Sigmoid colon (tissue), 7 donors: ENCODE measurements around the gene GUCA2B. TPM values are rescaled to one million over a fixed set of nuclear protein-coding genes. Genes with fewer than 3 reads are reported as not detected.

Source experiments
- DNase-seq: peaks from one replicate; pipeline ENCODE4 v3.0.0-alpha.2; 2019
- H3K27ac ChIP-seq, 4 donors: fragments of 200-600 bp; sonication (generic); one replicate each; pipeline ENCODE4 v1.5.1; 2016 to 2019; ENCODE audit warnings: mild to moderate bottlenecking in 1 of 4
- H3K27me3 ChIP-seq, 3 donors: fragments of 200-600 bp; sonication (generic); one replicate each; pipeline ENCODE4 v1.5.1; 2019; ENCODE audit warnings: mild to moderate bottlenecking in 1 of 3
- H3K36me3 ChIP-seq, 4 donors: fragments of 200-600 bp; sonication (generic); one replicate each; pipeline ENCODE4 v1.5.1; 2016 to 2019
- H3K4me1 ChIP-seq, 4 donors: fragments of 200-600 bp; sonication (generic); one replicate each; pipeline ENCODE4 v1.5.1; 2017 to 2019
- H3K4me3 ChIP-seq, 4 donors: fragments of 200-600 bp; sonication (generic); one replicate each; pipeline ENCODE4 v1.5.1; 2017 to 2019; ENCODE audit warnings: mild to moderate bottlenecking in 2 of 4, moderate library complexity in 1 of 4
- H3K9me3 ChIP-seq, 4 donors: fragments of 200-600 bp in 3 of 4; sonication (generic) in 3 of 4; one replicate each; pipeline versions ENCODE4 v1.5.1 to v1.6.1; 2013 to 2019
- EP300 ChIP-seq, 4 donors: sonication (generic); formaldehyde crosslinking; IDR thresholded peaks; one replicate each; pipeline ENCODE4 v1.6.1; 2017; ENCODE audit warnings: antibody characterized with exemption in 4 of 4
- POLR2A ChIP-seq, 2 donors: fragments of 450-650 bp; IDR thresholded peaks; one replicate each; pipeline ENCODE4 v1.6.1; 2016; ENCODE audit warnings: antibody characterized with exemption in 2 of 2, mild to moderate bottlenecking in 2 of 2, moderate library complexity in 2 of 2
- POLR2AphosphoS5 ChIP-seq, 4 donors: sonication (generic); formaldehyde crosslinking; IDR thresholded peaks; one replicate each; pipeline ENCODE4 v1.6.1; 2017; ENCODE audit warnings: antibody characterized with exemption in 4 of 4
- WGBS, 2 donors: extraction: QIAGEN DNeasy Blood & Tissue Kit; methylation state at CpG; one replicate each; pipeline ENCODE4 v1.1.7; 2013; 5-methylcytosine and 5-hydroxymethylcytosine counted together
- intact Hi-C: fragments of 100-400 bp; cut with DNase I; formaldehyde crosslinking; loops from one replicate; pipeline ENCODE4 v1.15.1; 2023
- polyA plus RNA-seq, 3 donors: library from polyadenylated mRNA; stranded (reverse); fragments of 200-250 nt; gene quantifications; one replicate each; pipeline ENCODE4 v1.2.3, GENCODE V29; 2013
- total RNA-seq, 4 donors: library from RNA; depleted of rRNA; stranded (reverse); fragments of >200 nt; gene quantifications; one replicate each; pipeline ENCODE4 v1.1.0, GENCODE V29; 2016
- TF ChIP-seq, protein P1 (sequence below), 4 experiments: fragments of 450-650 bp in 3 of 4; fragments of 200-600 bp in 1 of 4; IDR thresholded peaks; one replicate each; pipeline ENCODE4 v1.5.1; 2016 to 2019; ENCODE audit warnings: antibody characterized with exemption in 4 of 4, mild to moderate bottlenecking in 3 of 4, moderate library complexity in 2 of 4
- donor health status: healthy with polysubstance abuse.
- donor health status: Bipolar disorder and iron deficiency.
- donor health status: healthy.

The GUCA2B gene
- total and polyA plus RNA-seq, 7 donors = 6.7 to 874 (median 324) TPM; not detected in 3

DNA sequence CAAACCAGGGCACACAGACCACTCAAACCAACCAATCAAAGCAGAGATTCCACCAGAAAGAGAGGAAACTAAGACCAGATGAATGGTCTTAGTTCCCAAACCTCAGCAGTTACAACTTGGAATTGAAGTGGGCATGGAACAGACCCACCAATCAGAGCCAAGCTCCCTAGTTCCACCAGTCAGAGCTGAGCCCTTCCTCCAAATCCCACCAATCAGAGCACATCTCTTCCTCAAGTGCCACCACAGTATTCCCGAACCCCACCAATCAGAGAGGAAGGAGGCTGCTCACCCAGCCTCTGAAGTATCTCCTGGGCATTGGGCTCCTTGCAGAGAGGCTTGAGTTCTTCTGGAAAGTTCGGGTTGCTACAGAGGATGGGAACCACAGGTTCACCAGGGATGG, 9.9 kb downstream of the GUCA2B start:
- Histone ChIP-seq H3K27ac (no peak overlapping the region), H3K9me3 (peaks cover 0 to 13% (median 3%) of the 10 kb centered on the region in 4 donors), H3K27me3 (no peaks in the 10 kb centered on the region), H3K36me3 (no peaks in the 10 kb centered on the region), H3K4me1 (peaks cover 0 to 7% (median 2%) of the 10 kb centered on the region in 4 donors), H3K4me3 (no peak overlapping the region)
- intact Hi-C loops = no loop called here
- peak; percentile 10 for DNase-seq
- 89 to 91% methylated on average over 2 of the region's 2 CpGs for WGBS, 2 donors
- TF ChIP-seq EP300 (IDR thresholded peaks at IDR 0.05) (no peak), POLR2AphosphoS5 (IDR thresholded peaks at IDR 0.05) (no peak)
- TF ChIP-seq, protein P1, sequence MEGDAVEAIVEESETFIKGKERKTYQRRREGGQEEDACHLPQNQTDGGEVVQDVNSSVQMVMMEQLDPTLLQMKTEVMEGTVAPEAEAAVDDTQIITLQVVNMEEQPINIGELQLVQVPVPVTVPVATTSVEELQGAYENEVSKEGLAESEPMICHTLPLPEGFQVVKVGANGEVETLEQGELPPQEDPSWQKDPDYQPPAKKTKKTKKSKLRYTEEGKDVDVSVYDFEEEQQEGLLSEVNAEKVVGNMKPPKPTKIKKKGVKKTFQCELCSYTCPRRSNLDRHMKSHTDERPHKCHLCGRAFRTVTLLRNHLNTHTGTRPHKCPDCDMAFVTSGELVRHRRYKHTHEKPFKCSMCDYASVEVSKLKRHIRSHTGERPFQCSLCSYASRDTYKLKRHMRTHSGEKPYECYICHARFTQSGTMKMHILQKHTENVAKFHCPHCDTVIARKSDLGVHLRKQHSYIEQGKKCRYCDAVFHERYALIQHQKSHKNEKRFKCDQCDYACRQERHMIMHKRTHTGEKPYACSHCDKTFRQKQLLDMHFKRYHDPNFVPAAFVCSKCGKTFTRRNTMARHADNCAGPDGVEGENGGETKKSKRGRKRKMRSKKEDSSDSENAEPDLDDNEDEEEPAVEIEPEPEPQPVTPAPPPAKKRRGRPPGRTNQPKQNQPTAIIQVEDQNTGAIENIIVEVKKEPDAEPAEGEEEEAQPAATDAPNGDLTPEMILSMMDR (IDR thresholded peaks at IDR 0.05) = no peak

DNA sequence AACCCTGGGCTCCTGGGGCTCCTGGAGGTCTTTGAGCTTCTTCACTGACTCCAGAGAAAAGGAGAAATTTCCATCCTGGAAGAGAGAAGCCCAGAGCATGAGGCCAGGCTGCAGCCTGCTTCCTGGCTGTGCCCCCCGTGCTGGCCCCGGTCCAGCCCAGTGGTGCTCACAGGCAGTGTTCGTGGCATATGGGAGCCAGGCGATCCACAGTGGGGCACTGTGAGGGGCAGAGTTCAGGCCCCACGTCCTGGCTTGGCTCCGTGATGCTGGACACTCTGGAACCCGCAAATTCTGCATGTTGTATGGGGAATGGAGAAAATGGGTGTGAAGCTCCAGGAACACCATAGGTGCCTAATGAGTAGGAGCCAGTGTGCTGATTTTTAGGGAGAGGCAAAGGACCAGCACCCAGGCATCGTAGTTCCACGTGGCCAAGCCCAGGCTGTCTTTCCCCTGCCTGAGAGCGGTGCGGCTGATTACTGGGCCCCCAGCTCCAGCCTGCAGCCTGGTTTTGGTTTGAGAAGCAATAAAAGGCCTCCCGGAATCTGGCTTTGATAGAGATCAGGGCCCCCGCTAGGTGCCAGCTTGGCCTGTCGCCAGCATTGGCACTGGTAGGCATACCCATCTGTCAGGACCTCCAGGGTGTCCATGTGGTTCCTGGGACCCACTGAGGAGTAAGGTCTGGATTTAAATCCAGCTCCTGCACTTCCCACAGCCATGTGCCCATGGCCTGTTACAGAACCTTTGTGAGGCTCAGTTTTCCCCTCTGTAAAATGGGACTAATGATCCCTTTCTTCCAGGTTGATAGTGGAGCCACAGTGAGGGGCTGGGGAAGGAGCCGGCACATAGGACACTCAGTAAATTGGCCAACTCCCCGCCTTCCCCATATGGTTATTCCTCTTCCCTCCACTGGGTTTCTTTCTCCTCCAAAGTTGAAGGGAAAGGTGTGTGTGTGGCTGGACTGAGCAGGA, 10.6 kb downstream of the GUCA2B start:
- no peak overlapping the region for H3K27ac ChIP-seq
- H3K4me3 ChIP-seq = no peak overlapping the region
- DNase-seq = peak; percentile 56
- H3K9me3 ChIP-seq = peaks cover 0 to 13% (median 3%) of the 10 kb centered on the region in 4 donors
- no peaks in the 10 kb centered on the region for H3K36me3 ChIP-seq
- H3K27me3 ChIP-seq = no peaks in the 10 kb centered on the region
- no peak for TF ChIP-seq EP300 (IDR thresholded peaks at IDR 0.05)
- TF ChIP-seq POLR2AphosphoS5 (IDR thresholded peaks at IDR 0.05) = no peak
- TF ChIP-seq, protein P1 (IDR thresholded peaks at IDR 0.05) = no peak
- no peak for TF ChIP-seq POLR2A (IDR thresholded peaks at IDR 0.05)
- WGBS, 2 donors = 58 to 81% methylated on average over 16 of the region's 16 CpGs
- H3K4me1 ChIP-seq = peaks cover 0 to 7% (median 2%) of the 10 kb centered on the region in 4 donors
- intact Hi-C loops = no loop called here

DNA sequence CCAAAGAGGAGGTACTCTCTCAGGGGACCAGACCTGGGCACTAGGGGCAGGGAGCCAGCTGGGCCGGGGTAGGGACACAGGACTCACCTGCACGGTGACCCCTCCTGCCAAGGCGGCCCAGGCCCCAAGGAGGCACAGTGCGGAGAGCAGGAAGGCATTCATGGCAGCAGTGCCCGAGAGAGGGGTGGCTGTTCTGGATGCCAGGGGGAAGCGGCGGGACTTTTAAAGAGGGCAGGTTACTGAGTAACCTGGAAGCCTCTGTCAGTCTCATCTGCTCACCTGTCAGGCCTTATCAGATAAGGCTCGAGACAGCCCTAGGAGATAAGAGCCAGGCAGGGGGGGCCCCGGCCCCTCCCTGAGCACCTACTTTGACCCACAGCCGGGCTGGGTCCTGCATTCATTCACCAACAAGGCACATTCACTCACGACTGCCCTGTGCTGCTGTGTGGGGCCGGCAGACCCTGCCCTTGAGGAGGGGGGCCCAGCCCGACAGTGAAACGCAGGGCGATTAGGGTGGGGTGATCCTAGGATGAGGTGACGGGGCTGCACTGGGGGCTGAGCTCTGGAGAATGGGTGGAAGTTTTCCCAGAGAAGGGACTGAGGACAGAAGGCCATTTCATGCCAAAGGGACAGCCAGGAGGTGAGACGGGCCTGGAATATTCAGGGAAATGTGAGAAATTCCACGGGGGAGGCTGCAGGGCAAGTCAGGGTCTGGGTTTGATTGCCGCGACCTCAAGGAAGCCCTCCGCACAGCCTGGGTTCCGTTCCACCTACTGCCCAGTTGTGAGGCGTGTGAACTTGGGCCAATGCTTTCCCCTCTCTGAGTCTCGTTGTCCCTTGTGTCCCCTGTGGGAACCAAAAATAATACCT, 11.6 kb downstream of the GUCA2B start, which contains the start of gene GUCA2A:
Gene GUCA2A (minus strand): TSS at position 195 of the 870 bp plus-strand sequence. CDS start 33 bp downstream, at position 162.
- Histone ChIP-seq H3K9me3 (peaks cover 0 to 13% (median 3%) of the 10 kb centered on the region in 4 donors), H3K4me3 (no peak within 1 kb of the TSS), H3K4me1 (peaks cover 0 to 7% (median 2%) of the 10 kb centered on the region in 4 donors), H3K27me3 (no peaks in the 10 kb centered on the region), H3K36me3 (no peaks in the 10 kb centered on the region), H3K27ac (no peak within 1 kb of the TSS)
- DNase-seq = peak; percentile 48
- 16 to 69% methylated on average over 24 of the region's 24 CpGs for WGBS, 2 donors
- TF ChIP-seq, protein P1 (IDR thresholded peaks at IDR 0.05) = no peak
- no peak for TF ChIP-seq POLR2A (IDR thresholded peaks at IDR 0.05)
- TF ChIP-seq EP300 (IDR thresholded peaks at IDR 0.05) = no peak
- TF ChIP-seq POLR2AphosphoS5 (IDR thresholded peaks at IDR 0.05) = no peak
- intact Hi-C loops = no loop called here

DNA sequence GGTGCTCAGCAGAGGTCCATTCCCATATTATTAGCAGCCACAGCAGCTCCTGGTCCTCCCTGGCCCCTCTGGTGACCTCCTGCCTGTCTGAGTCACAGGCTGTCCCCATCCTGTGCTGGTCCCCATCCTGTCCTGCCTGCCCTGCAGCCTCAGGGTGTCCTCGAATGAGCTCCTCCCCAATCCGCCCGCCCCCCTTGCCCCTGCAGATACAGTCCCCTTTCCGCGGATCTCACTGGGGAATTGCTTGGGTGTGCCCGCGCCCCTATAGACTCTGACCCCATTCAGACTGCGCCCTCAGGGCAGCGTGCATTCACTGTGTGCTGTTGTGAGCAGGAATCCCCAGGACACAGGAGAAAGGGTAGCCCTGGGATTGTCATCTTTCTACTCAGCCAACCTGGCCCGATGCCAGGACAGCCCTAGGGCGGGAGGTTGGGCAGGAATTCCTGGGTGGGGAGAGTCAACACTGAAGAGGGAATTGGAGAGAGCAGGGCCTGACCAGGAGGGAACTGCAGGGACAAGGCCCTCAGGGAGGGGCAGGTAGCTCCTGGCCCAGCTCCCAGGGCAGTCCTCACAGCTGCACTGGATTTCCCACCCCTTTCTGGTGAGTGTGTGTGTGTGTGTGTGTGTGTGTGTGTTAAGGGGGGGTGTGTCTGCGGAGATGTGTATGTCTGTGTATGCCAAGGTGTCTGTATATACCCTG, 12.5 kb downstream of the GUCA2B start:
- Histone ChIP-seq H3K4me3 (no peak overlapping the region), H3K27me3 (no peaks in the 10 kb centered on the region), H3K36me3 (no peaks in the 10 kb centered on the region), H3K9me3 (peaks cover 0 to 7% (median 2%) of the 10 kb centered on the region in 4 donors), H3K4me1 (peaks cover 0 to 7% (median 2%) of the 10 kb centered on the region in 4 donors), H3K27ac (no peak overlapping the region)
- WGBS, 2 donors = 14 to 57% methylated on average over 12 of the region's 12 CpGs
- peak; percentile 50 for DNase-seq
- TF ChIP-seq EP300 (IDR thresholded peaks at IDR 0.05) (no peak), POLR2A (IDR thresholded peaks at IDR 0.05) (no peak)
- TF ChIP-seq, protein P1 (IDR thresholded peaks at IDR 0.05) = no peak
- intact Hi-C loops = no loop called here
